K562 (cell line): ENCODE measurements around the gene SH2B2. TPM values are rescaled to one million over a fixed set of nuclear protein-coding genes. Genes with fewer than 3 reads are reported as not detected.

Source experiments
- BRF2 ChIP-seq: IDR thresholded peaks from 3 replicates; pipeline ENCODE4 v1.6.1; 2011; ENCODE audit warnings: borderline replicate concordance, mild to moderate bottlenecking; ENCODE audit not compliant: insufficient read length, insufficient read depth
- CREB5 ChIP-seq: fragments of 250-450 bp; sonication (Bioruptor Pico); IDR thresholded peaks from 2 replicates; pipeline ENCODE4 v1.5.0; 2020; ENCODE audit warnings: mild to moderate bottlenecking
- GTF3C2 ChIP-seq: IDR thresholded peaks from 3 replicates; pipeline ENCODE4 v1.6.1; 2011; ENCODE audit warnings: borderline replicate concordance, mild to moderate bottlenecking, moderate library complexity; ENCODE audit not compliant: insufficient read length; ENCODE audit errors: extremely low read depth
- MGA ChIP-seq: fragments of 450-650 bp; IDR thresholded peaks from 2 replicates; pipeline ENCODE4 v1.6.1; 2016; ENCODE audit warnings: mild to moderate bottlenecking, moderate library complexity
- MXD1 ChIP-seq: fragments of 250-450 bp; sonication (Bioruptor Pico); IDR thresholded peaks from 2 replicates; pipeline ENCODE4 v1.8.0; 2021; ENCODE audit warnings: borderline replicate concordance, mild to moderate bottlenecking, moderate library complexity; ENCODE audit not compliant: poor library complexity, severe bottlenecking
- RCOR1 ChIP-seq, 2 experiments: IDR thresholded peaks; 2 replicates each; pipeline ENCODE4 v1.6.1; 2012; ENCODE audit warnings: low read depth in 2 of 2, low read length in 2 of 2, borderline replicate concordance in 1 of 2, improper control_type of control experiment in 1 of 2
- polyA plus RNA-seq, 8 experiments: library from polyadenylated mRNA; depleted of rRNA in 4 of 8; stranded (reverse) in 5 of 8; unstranded in 3 of 8; fragments of >200 nt; fragmentation: Nextera tagmentation in 2 of 8; fragmentation: Illumina TruSeq in 1 of 8; extraction: Ambion mirVana in 2 of 8; extraction: Trizol in 1 of 8; gene quantifications; 2 replicates each; pipeline versions ENCODE4 v1.2.1 to v1.2.3, GENCODE V29; 2011 to 2014; ENCODE audit warnings: inconsistent platforms in 1 of 8, missing spikeins in 1 of 8
- total RNA-seq, 7 experiments: library from RNA; depleted of rRNA in 6 of 7; stranded (reverse); fragments of >200 nt in 6 of 7; fragmentation: Illumina TruSeq in 2 of 7; extraction: Trizol in 2 of 7; gene quantifications; 2 replicates each; pipeline versions ENCODE4 v1.2.1 to v1.2.3, GENCODE V29; 2011 to 2021; ENCODE audit warnings: low replicate concordance in 1 of 7

SH2B2 gene
- total and polyA plus RNA-seq, 9 of the 15 experiments (the other 6 are each of a cell fraction or from before 2014, with no cell fraction given) = 0.03 to 0.89 (median 0.07) TPM; not detected in 4

- TF ChIP-seq GTF3C2 (no peak), MXD1 (CRISPR knock-in tag) (no peak), MGA (no peak), RCOR1 (IDR thresholded peaks at IDR 0.05; ENCODE audit: borderline replicate concordance in 1 of 2, low read depth in 2 of 2, low read length in 2 of 2) (no peak; a peak in 1 of 4 replicates), BRF2 (no peak), CREB5 (CRISPR knock-in tag) (no peak)
Measured at GRCh38 chr7:102273749-102274712, 12.6 kb upstream of the SH2B2 start (continued).
